ENCODE results near the gene TRPC1. TPM values are rescaled to one million over a fixed set of nuclear protein-coding genes. Genes with fewer than 3 reads are reported as not detected.

The TRPC1 gene
- total RNA-seq, 1 experiment from 2014 or later = 29.6 TPM

- TF ChIP-seq, protein P1, sequence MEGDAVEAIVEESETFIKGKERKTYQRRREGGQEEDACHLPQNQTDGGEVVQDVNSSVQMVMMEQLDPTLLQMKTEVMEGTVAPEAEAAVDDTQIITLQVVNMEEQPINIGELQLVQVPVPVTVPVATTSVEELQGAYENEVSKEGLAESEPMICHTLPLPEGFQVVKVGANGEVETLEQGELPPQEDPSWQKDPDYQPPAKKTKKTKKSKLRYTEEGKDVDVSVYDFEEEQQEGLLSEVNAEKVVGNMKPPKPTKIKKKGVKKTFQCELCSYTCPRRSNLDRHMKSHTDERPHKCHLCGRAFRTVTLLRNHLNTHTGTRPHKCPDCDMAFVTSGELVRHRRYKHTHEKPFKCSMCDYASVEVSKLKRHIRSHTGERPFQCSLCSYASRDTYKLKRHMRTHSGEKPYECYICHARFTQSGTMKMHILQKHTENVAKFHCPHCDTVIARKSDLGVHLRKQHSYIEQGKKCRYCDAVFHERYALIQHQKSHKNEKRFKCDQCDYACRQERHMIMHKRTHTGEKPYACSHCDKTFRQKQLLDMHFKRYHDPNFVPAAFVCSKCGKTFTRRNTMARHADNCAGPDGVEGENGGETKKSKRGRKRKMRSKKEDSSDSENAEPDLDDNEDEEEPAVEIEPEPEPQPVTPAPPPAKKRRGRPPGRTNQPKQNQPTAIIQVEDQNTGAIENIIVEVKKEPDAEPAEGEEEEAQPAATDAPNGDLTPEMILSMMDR (IDR thresholded peaks at IDR 0.05) = no peak
- TF ChIP-seq SIN3A (IDR thresholded peaks at IDR 0.05; ENCODE audit: borderline replicate concordance, insufficient read depth, low read depth, low read length) = no peak
- no peak for TF ChIP-seq POLR2AphosphoS5 (IDR thresholded peaks at IDR 0.05; ENCODE audit: low read depth, low read length)
- no peak for TF ChIP-seq TCF7L2 (IDR thresholded peaks at IDR 0.05; ENCODE audit: low read depth, low read length)
- TF ChIP-seq, protein P2, sequence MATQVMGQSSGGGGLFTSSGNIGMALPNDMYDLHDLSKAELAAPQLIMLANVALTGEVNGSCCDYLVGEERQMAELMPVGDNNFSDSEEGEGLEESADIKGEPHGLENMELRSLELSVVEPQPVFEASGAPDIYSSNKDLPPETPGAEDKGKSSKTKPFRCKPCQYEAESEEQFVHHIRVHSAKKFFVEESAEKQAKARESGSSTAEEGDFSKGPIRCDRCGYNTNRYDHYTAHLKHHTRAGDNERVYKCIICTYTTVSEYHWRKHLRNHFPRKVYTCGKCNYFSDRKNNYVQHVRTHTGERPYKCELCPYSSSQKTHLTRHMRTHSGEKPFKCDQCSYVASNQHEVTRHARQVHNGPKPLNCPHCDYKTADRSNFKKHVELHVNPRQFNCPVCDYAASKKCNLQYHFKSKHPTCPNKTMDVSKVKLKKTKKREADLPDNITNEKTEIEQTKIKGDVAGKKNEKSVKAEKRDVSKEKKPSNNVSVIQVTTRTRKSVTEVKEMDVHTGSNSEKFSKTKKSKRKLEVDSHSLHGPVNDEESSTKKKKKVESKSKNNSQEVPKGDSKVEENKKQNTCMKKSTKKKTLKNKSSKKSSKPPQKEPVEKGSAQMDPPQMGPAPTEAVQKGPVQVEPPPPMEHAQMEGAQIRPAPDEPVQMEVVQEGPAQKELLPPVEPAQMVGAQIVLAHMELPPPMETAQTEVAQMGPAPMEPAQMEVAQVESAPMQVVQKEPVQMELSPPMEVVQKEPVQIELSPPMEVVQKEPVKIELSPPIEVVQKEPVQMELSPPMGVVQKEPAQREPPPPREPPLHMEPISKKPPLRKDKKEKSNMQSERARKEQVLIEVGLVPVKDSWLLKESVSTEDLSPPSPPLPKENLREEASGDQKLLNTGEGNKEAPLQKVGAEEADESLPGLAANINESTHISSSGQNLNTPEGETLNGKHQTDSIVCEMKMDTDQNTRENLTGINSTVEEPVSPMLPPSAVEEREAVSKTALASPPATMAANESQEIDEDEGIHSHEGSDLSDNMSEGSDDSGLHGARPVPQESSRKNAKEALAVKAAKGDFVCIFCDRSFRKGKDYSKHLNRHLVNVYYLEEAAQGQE (IDR thresholded peaks at IDR 0.05; ENCODE audit: insufficient read depth in 1 of 2, low read depth in 2 of 2, low read length in 1 of 2) = no peak
- ATAC-seq = no peak
- Histone ChIP-seq H3K4me1 (ENCODE audit: control insufficient read depth, insufficient read depth, low read length) (no peaks in the 10 kb centered on the region), H3K27ac (ENCODE audit: low read length) (no peak overlapping the region), H3K4me3 (ENCODE audit: low read depth in 2 of 2, low read length in 2 of 2) (no peak overlapping the region), H3K9me3 (ENCODE audit: control insufficient read depth, insufficient read depth, low read depth, low read length) (no peaks in the 10 kb centered on the region), H3K27me3 (ENCODE audit: control insufficient read depth, insufficient read depth, low read length) (no peaks in the 10 kb centered on the region), H3K36me3 (ENCODE audit: control insufficient read depth, insufficient read depth, low read length) (no peaks in the 10 kb centered on the region)
- POLR2A ChIA-PET = no interaction called here
- CTCF ChIA-PET = no interaction called here
- DNase-seq (ENCODE audit: low read depth, low spot score) = no peak
- intact Hi-C loops (cut with micrococcal nuclease; ENCODE audit: unreplicated experiment) = no loop called here
- BruUV-seq (replicated peaks) = no TSS peak
- in situ Hi-C loops (cut with HindIII; ENCODE audit: low pct_unique_long_range_greater_than_20kb, low sequenced_read_pairs) = no loop called here
Measured at GRCh38 chr3:142802891-142803290, 79.1 kb downstream of the TRPC1 start.

DNA sequence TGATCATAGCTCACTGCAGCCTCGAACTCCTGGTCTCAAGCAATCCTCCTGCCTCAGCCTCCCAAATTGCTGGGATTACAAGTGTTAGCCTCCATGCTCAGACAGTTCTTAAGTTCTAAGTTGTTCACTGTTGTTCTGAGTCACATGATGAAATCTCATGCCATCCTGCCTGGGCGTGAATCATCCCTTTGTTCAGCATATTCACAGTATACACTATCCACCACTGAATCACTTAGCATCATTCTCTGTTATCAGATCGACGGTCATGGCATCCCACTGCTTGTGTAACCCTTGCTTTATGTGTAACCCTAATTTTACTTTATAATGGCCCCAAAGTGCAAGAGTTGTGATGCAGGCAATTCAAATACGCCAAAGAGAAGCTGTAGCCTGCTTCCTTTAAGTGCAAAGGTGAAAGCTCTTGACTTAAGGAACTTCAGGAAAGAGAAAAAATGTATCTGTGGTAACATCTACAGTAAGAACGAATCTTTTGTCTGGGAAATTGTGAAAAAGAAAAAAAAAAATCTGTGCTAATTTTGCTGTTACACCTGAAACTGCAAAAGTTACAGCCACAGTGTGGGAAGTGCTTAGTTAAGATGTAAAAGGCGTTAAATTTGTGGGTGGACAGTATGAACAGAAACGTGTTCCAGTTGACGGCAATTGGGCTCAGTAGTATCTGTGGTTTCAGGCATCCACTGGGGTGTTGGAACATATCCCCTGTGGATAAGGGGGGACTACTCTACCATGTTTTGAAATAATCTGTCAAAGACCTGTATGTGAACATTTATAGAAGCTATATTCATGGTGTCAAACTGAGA, 84.5 kb downstream of the TRPC1 start:
- in situ Hi-C loops (cut with HindIII; ENCODE audit: low pct_unique_long_range_greater_than_20kb, low sequenced_read_pairs) (no loop called here), intact Hi-C loops (cut with micrococcal nuclease; ENCODE audit: unreplicated experiment) (no loop called here)
- H3K36me3 ChIP-seq (ENCODE audit: control insufficient read depth, insufficient read depth, low read length) = no peaks in the 10 kb centered on the region
- H3K4me1 ChIP-seq (ENCODE audit: control insufficient read depth, insufficient read depth, low read length) = no peaks in the 10 kb centered on the region
- POLR2A ChIA-PET = interaction anchor here (0.6 kb wide), 1 partner anchor 825 kb away, joined by 9 read pairs; no protein-coding TSS in a partner anchor
- TF ChIP-seq TCF7L2 (IDR thresholded peaks at IDR 0.05; ENCODE audit: low read depth, low read length) (no peak), POLR2AphosphoS5 (IDR thresholded peaks at IDR 0.05; ENCODE audit: low read depth, low read length) (no peak), SIN3A (IDR thresholded peaks at IDR 0.05; ENCODE audit: borderline replicate concordance, insufficient read depth, low read depth, low read length) (no peak)
- TF ChIP-seq, protein P1 (IDR thresholded peaks at IDR 0.05) = no peak
- TF ChIP-seq, protein P2 (IDR thresholded peaks at IDR 0.05; ENCODE audit: insufficient read depth in 1 of 2, low read depth in 2 of 2, low read length in 1 of 2) = no peak
- no peaks in the 10 kb centered on the region for H3K9me3 ChIP-seq (ENCODE audit: control insufficient read depth, insufficient read depth, low read depth, low read length)
- CTCF ChIA-PET = no interaction called here
- no TSS peak for BruUV-seq (replicated peaks)
- ATAC-seq (peak; percentile 87), DNase-seq (ENCODE audit: low read depth, low spot score) (peak; percentile 80)
- H3K27ac ChIP-seq (ENCODE audit: low read length) = peak overlapping the region; percentile 8; the same call in 1 of the 2 replicates
- no peak overlapping the region for H3K4me3 ChIP-seq (ENCODE audit: low read depth in 2 of 2, low read length in 2 of 2)
- H3K27me3 ChIP-seq (ENCODE audit: control insufficient read depth, insufficient read depth, low read length) = no peaks in the 10 kb centered on the region

Measured in Panc1 (cell line).